Esophagus squamous epithelium (tissue), 5 donors: ENCODE measurements around the gene CAPG. TPM values are rescaled to one million over a fixed set of nuclear protein-coding genes. Genes with fewer than 3 reads are reported as not detected.

Experiments
- DNase-seq: peaks from one replicate; lab custom pipeline; 2025; lab: John Stamatoyannopoulos, UW
- H3K27ac ChIP-seq, 4 donors: fragments of 200-600 bp; sonication (generic); one replicate each; pipeline ENCODE4 v1.5.1; 2016 to 2019; ENCODE audit warnings: mild to moderate bottlenecking in 1 of 4
- H3K27me3 ChIP-seq, 4 donors: fragments of 200-600 bp; sonication (generic); 1 replicate in 3 of 4; 2 replicates in 1 of 4; pipeline versions ENCODE4 v1.5.1 to v1.6.0; 2017 to 2021; ENCODE audit warnings: antibody characterized with exemption in 1 of 4
- H3K36me3 ChIP-seq, 3 donors: fragments of 200-600 bp; sonication (generic); one replicate each; pipeline ENCODE4 v1.5.1; 2016 to 2019
- H3K4me1 ChIP-seq, 3 donors: fragments of 200-600 bp; sonication (generic); one replicate each; pipeline ENCODE4 v1.5.1; 2017 to 2019
- H3K4me3 ChIP-seq, 4 donors: fragments of 200-600 bp; sonication (generic); 1 replicate in 3 of 4; 2 replicates in 1 of 4; pipeline ENCODE4 v1.5.1; 2016 to 2019; ENCODE audit warnings: mild to moderate bottlenecking in 2 of 4, moderate library complexity in 1 of 4
- H3K9me3 ChIP-seq, 3 donors: fragments of 200-600 bp; sonication (generic); one replicate each; pipeline ENCODE4 v1.5.1; 2016 to 2019
- CTCF ChIP-seq, 6 experiments: fragments of 450-650 bp in 4 of 6; fragments of 200-600 bp in 2 of 6; sonication (generic) in 2 of 6; IDR thresholded peaks; one replicate each; pipeline ENCODE4 v1.5.1; 2016 to 2019; ENCODE audit warnings: antibody characterized with exemption in 6 of 6, mild to moderate bottlenecking in 4 of 6, moderate library complexity in 4 of 6
- POLR2A ChIP-seq, 4 donors: fragments of 450-650 bp; IDR thresholded peaks; one replicate each; pipeline ENCODE4 v1.6.1; 2017; ENCODE audit warnings: antibody characterized with exemption in 4 of 4, mild to moderate bottlenecking in 4 of 4, moderate library complexity in 3 of 4
- WGBS, 2 donors: methylation state at CpG; one replicate each; pipeline ENCODE4 v1.1.5; 2018; 5-methylcytosine and 5-hydroxymethylcytosine counted together
- intact Hi-C: fragments of 100-400 bp; cut with DNase I; formaldehyde crosslinking; loops from one replicate; pipeline ENCODE4 v1.15.0; 2022
- small RNA-seq, 4 donors: library from RNA; depleted of rRNA; stranded (forward); fragments of <200 nt; gene quantifications; one replicate each; pipeline ENCODE3, GENCODE V24; 2016
- total RNA-seq, 4 donors: library from RNA; depleted of rRNA; stranded (reverse); fragments of >200 nt; gene quantifications; one replicate each; pipeline ENCODE4 v1.1.0, GENCODE V29; 2016
- donor health status: DM: yes; HTN: yes; CAD: no.

Gene CAPG
- total RNA-seq, 4 donors from 2014 or later: 185 to 301 (median 221) TPM

GRCh38 chr2:85353876-85354285 lies 56.3 kb downstream of the CAPG start:
- intact Hi-C loops: no loop called here
- Histone ChIP-seq H3K9me3 (no peaks in the 10 kb centered on the region), H3K27ac (peak overlapping the region; percentile 93 to 97 (median 94)), H3K36me3 (peaks cover 26 to 62% (median 34%) of the 10 kb centered on the region in 3 donors), H3K4me1 (peaks cover 11 to 74% (median 25%) of the 10 kb centered on the region in 3 donors), H3K4me3 (peak overlapping the region; percentile 68 to 92 (median 87)), H3K27me3 (no peaks in the 10 kb centered on the region)
- no peak for TF ChIP-seq CTCF (IDR thresholded peaks at IDR 0.05)
- TF ChIP-seq POLR2A (IDR thresholded peaks at IDR 0.05): no peak
- WGBS, 2 donors: 0 to 8% methylated on average over 8 to 16 of the region's 16 CpGs
- no peak for DNase-seq

DNA sequence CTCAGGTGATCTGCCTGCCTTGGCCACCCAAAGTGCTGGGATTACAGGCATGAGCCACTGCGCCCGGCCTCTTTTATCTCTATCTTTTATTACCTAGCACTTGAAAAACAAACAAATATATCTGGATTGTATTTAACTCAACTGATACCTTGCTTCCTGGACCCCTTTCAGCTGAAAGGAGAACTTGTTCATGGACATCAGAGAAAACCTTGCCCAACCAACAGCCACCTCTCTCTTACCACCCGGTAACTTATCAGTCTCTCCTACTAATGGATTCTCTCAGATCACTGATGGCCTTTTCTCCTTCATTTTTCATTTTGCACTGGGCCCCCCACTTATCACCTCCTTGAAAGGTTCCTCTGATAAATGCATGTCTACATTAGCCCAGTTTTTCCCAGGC lies 62.6 kb downstream of the CAPG start:
- intact Hi-C loops: no loop called here
- Histone ChIP-seq H3K27me3 (no peaks in the 10 kb centered on the region), H3K4me3 (no peak overlapping the region), H3K4me1 (peaks cover 0 to 20% (median 10%) of the 10 kb centered on the region in 3 donors), H3K27ac (no peak overlapping the region), H3K9me3 (no peaks in the 10 kb centered on the region), H3K36me3 (peaks cover 33 to 95% (median 53%) of the 10 kb centered on the region in 3 donors)
- TF ChIP-seq POLR2A (IDR thresholded peaks at IDR 0.05): no peak
- TF ChIP-seq CTCF (IDR thresholded peaks at IDR 0.05): no peak
- DNase-seq: no peak
- 93 to 94% methylated on average over 3 of the region's 3 CpGs for WGBS, 2 donors

Small RNAs within 50 kb of the gene (small RNA-seq; reads per million reads assigned to genes)
- gene AC062037.1: 0 reads per million in 4 donors
- 0 reads per million in 4 donors for gene AC062037.2
- gene RF00019: 0 reads per million in 4 donors
- gene RN7SL113P: 0 reads per million in 4 donors
- gene RN7SL251P: 0 reads per million in 4 donors

Other genes with a start within 250 kb of the CAPG start
- 10 to 100 TPM; 40.6 to 77.2 (median 49.0) TPM for gene TGOLN2, start 82.4 kb downstream of the CAPG start, total RNA-seq
- gene RETSAT, start 55.8 kb downstream of the CAPG start, total RNA-seq: 10 to 100 TPM; 55.8 to 73.3 (median 66.9) TPM
- gene ELMOD3, start 55.6 kb downstream of the CAPG start, total RNA-seq: 10 to 100 TPM in 3 of 4 donors, 1 to 10 TPM in 1; 8.2 to 16.6 (median 13.7) TPM
- gene SH2D6, start 8.3 kb upstream of the CAPG start, total RNA-seq: under 1 TPM in 1 of 4 donors, not detected in 3; 0.50 TPM
- gene MAT2A, start 128.8 kb upstream of the CAPG start, total RNA-seq: 100 to 1,000 TPM in 2 of 4 donors, 10 to 100 TPM in 2; 81.8 to 272 (median 121) TPM
- 10 to 100 TPM; 19.7 to 27.5 (median 23.3) TPM for gene GGCX, start 151.1 kb upstream of the CAPG start, total RNA-seq
- 100 to 1,000 TPM in 1 of 4 donors, 10 to 100 TPM in 3; 78.8 to 144 (median 93.8) TPM for gene VAMP8, start 167.2 kb upstream of the CAPG start, total RNA-seq
- 10 to 100 TPM in 3 of 4 donors, 1 to 10 TPM in 1; 6.1 to 45.6 (median 17.0) TPM for gene VAMP5, start 174.1 kb upstream of the CAPG start, total RNA-seq
- 100 to 1,000 TPM in 3 of 4 donors, 10 to 100 TPM in 1; 88.3 to 128 (median 115) TPM for gene RNF181, start 185.4 kb upstream of the CAPG start, total RNA-seq
- 10 to 100 TPM in 1 of 4 donors, 1 to 10 TPM in 3; 6.3 to 15.8 (median 7.4) TPM for gene TMEM150A, start 192.3 kb upstream of the CAPG start, total RNA-seq
- 10 to 100 TPM in 3 of 4 donors, 1 to 10 TPM in 1; 9.4 to 17.1 (median 14.7) TPM for gene C2orf68, start 201.7 kb upstream of the CAPG start, total RNA-seq
- gene USP39, start 205.8 kb upstream of the CAPG start, total RNA-seq: 10 to 100 TPM; 37.0 to 53.6 (median 40.7) TPM